Caco-2 (cell line): Measurements from ENCODE around the gene PCDHGA9. TPM values are rescaled to one million over a fixed set of nuclear protein-coding genes. Genes with fewer than 3 reads are reported as not detected.
"Not testable (repeated sequence)": the region's sequence is repeated elsewhere in the genome, so short reads cannot be mapped to it uniquely, and the experiment has no call there.

Experiments used
- BruUV-seq: library from RNA; stranded (reverse); fragments of 400-500 nt; replicated peaks from 2 replicates; lab custom pipeline; 2021; lab: Mats Ljungman, UMichigan
- CTCF ChIA-PET: fragments of 300-600 bp; sonication (Branson Sonifier 250); formaldehyde crosslinking; loops from one replicate; lab custom pipeline; 2022; ENCODE audit warnings: antibody characterized with exemption; lab: Charles Lee
- POLR2A ChIA-PET: fragments of 300-600 bp; sonication (Branson Sonifier 250); formaldehyde crosslinking; loops from one replicate; lab custom pipeline; 2022; ENCODE audit warnings: antibody characterized with exemption; lab: Charles Lee
- DNase-seq, 2 experiments: peaks; one replicate each; pipeline versions ENCODE4 v3.0.0 to v3.0.0-alpha.2; 2020 to 2022
- H3K27me3 ChIP-seq: replicated peaks from 2 replicates; pipeline ENCODE4 v1.6.0; 2011; ENCODE audit warnings: low read length; ENCODE audit not compliant: control insufficient read depth, insufficient read depth
- H3K36me3 ChIP-seq: 2 replicates; pipeline ENCODE4 v1.5.1; 2011; ENCODE audit warnings: low read length; ENCODE audit not compliant: control insufficient read depth, insufficient read depth
- H3K4me1 ChIP-seq: fragments of 250-450 bp; sonication (Bioruptor Pico); 2 replicates; pipeline ENCODE4 v1.5.1; 2020; ENCODE audit warnings: mild to moderate bottlenecking
- H3K4me3 ChIP-seq: 2 replicates; pipeline ENCODE4 v1.5.1; 2011; ENCODE audit warnings: low read depth, mild to moderate bottlenecking, control low read depth, low read length
- H3K9me3 ChIP-seq: fragments of 250-450 bp; sonication (Bioruptor Pico); 2 replicates; pipeline ENCODE4 v1.5.1; 2020; ENCODE audit warnings: mild to moderate bottlenecking, moderate library complexity
- H3K27ac Mint-ChIP-seq: one replicate; pipeline ENCODE4 v1.8.0; 2022; ENCODE audit warnings: mixed read lengths; ENCODE audit not compliant: unreplicated experiment
- H3K27me3 Mint-ChIP-seq: one replicate; pipeline ENCODE4 v1.8.0; 2022; ENCODE audit warnings: mixed read lengths; ENCODE audit not compliant: insufficient read depth, unreplicated experiment
- H3K36me3 Mint-ChIP-seq: one replicate; pipeline ENCODE4 v1.8.0; 2022; ENCODE audit warnings: mild to moderate bottlenecking, mixed read lengths; ENCODE audit not compliant: insufficient read depth, unreplicated experiment
- H3K4me1 Mint-ChIP-seq: one replicate; pipeline ENCODE4 v1.8.0; 2022; ENCODE audit warnings: low read depth, mixed read lengths; ENCODE audit not compliant: unreplicated experiment
- H3K4me3 Mint-ChIP-seq: one replicate; pipeline ENCODE4 v1.8.0; 2022; ENCODE audit warnings: mild to moderate bottlenecking, moderate library complexity, mixed read lengths; ENCODE audit not compliant: unreplicated experiment
- H3K9me3 Mint-ChIP-seq: one replicate; pipeline ENCODE4 v1.8.0; 2022; ENCODE audit warnings: mixed read lengths; ENCODE audit not compliant: unreplicated experiment
- intact Hi-C: fragments of 100-400 bp; cut with micrococcal nuclease; formaldehyde crosslinking; loops from one replicate; pipeline ENCODE4 v1.10.0; 2022; ENCODE audit not compliant: unreplicated experiment
- total RNA-seq: library from RNA; stranded (reverse); gene quantifications from 2 replicates; pipeline ENCODE4 v1.2.3, GENCODE V29; 2022
- TF ChIP-seq, protein P1 (sequence below), 2 experiments: fragments of 200-600 bp in 1 of 2; IDR thresholded peaks; 1 replicate in 1 of 2; 2 replicates in 1 of 2; pipeline versions ENCODE4 v1.5.1 to v1.8.0; 2011 to 2022; ENCODE audit warnings: antibody characterized with exemption in 1 of 2, control low read depth in 1 of 2, inconsistent platforms in 1 of 2, low read depth in 1 of 2, low read length in 1 of 2, mild to moderate bottlenecking in 1 of 2, moderate library complexity in 1 of 2; ENCODE audit not compliant: insufficient read depth in 1 of 2, severe bottlenecking in 1 of 2, unreplicated experiment in 1 of 2

The PCDHGA9 gene
- total RNA-seq, 1 experiment from 2014 or later: 2.8 TPM

- peaks cover 19% of the 10 kb centered on the region for H3K9me3 Mint-ChIP-seq
- no peak overlapping the region for H3K27ac Mint-ChIP-seq
- BruUV-seq: no TSS peak
- no peak overlapping the region for H3K4me3 Mint-ChIP-seq
- CTCF ChIA-PET: no interaction called here
- POLR2A ChIA-PET: no interaction called here
- no peaks in the 10 kb centered on the region for H3K27me3 Mint-ChIP-seq
- no peaks in the 10 kb centered on the region for H3K4me1 Mint-ChIP-seq
- intact Hi-C loops: no loop called here
- no peaks in the 10 kb centered on the region for H3K9me3 ChIP-seq
- DNase-seq: no peak
- no peaks in the 10 kb centered on the region for H3K36me3 ChIP-seq
- TF ChIP-seq, protein P1, sequence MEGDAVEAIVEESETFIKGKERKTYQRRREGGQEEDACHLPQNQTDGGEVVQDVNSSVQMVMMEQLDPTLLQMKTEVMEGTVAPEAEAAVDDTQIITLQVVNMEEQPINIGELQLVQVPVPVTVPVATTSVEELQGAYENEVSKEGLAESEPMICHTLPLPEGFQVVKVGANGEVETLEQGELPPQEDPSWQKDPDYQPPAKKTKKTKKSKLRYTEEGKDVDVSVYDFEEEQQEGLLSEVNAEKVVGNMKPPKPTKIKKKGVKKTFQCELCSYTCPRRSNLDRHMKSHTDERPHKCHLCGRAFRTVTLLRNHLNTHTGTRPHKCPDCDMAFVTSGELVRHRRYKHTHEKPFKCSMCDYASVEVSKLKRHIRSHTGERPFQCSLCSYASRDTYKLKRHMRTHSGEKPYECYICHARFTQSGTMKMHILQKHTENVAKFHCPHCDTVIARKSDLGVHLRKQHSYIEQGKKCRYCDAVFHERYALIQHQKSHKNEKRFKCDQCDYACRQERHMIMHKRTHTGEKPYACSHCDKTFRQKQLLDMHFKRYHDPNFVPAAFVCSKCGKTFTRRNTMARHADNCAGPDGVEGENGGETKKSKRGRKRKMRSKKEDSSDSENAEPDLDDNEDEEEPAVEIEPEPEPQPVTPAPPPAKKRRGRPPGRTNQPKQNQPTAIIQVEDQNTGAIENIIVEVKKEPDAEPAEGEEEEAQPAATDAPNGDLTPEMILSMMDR (IDR thresholded peaks at IDR 0.05; ENCODE audit: insufficient read depth in 1 of 2, low read depth in 1 of 2, low read length in 1 of 2, severe bottlenecking in 1 of 2, unreplicated experiment in 1 of 2): no peak
- no peaks in the 10 kb centered on the region for H3K4me1 ChIP-seq
- no peak overlapping the region for H3K4me3 ChIP-seq
- H3K36me3 Mint-ChIP-seq: no peaks in the 10 kb centered on the region
- H3K27me3 ChIP-seq: no peaks in the 10 kb centered on the region
Measured at GRCh38 chr5:141393267-141393666, 9.3 kb upstream of the PCDHGA9 start.

- BruUV-seq, DNase-seq, H3K27me3 ChIP-seq, intact Hi-C loops, H3K4me1 ChIP-seq, H3K36me3 Mint-ChIP-seq, H3K36me3 ChIP-seq, H3K4me3 Mint-ChIP-seq, H3K27me3 Mint-ChIP-seq, H3K4me3 ChIP-seq, H3K9me3 Mint-ChIP-seq, H3K27ac Mint-ChIP-seq, H3K4me1 Mint-ChIP-seq, CTCF ChIA-PET, POLR2A ChIA-PET: not testable (repeated sequence)
- H3K9me3 ChIP-seq: peaks cover 12% of the 10 kb centered on the region
Measured at GRCh38 chr5:141394401-141395187, 8.0 kb upstream of the PCDHGA9 start.

GRCh38 chr5:141397756-141398551 lies 4.6 kb upstream of the PCDHGA9 start, which contains the start of gene PCDHGB5:
Gene PCDHGB5 (plus strand): TSS chr5:141397947. CDS start chr5:141398128, 181 bp downstream.
- H3K27me3 Mint-ChIP-seq, H3K27me3 ChIP-seq, H3K4me1 Mint-ChIP-seq, H3K27ac Mint-ChIP-seq, H3K36me3 ChIP-seq, H3K36me3 Mint-ChIP-seq, H3K4me1 ChIP-seq, BruUV-seq: not testable (repeated sequence)
- CTCF ChIA-PET: interaction anchor here (0.6 to 2.1 kb wide), 10 partner anchors 9 to 175 kb away, joined by 3 to 17 read pairs (median 5); partner anchors contain the start of genes PCDHB14, PCDHGB1 and PCDHGB3
- TF ChIP-seq, protein P1 (IDR thresholded peaks at IDR 0.05; ENCODE audit: insufficient read depth in 1 of 2, low read depth in 1 of 2, low read length in 1 of 2, severe bottlenecking in 1 of 2, unreplicated experiment in 1 of 2): peak; percentile 58 to 66
- peak; percentile 60 to 70 for DNase-seq
- Histone ChIP-seq H3K9me3 (peaks cover 17% of the 10 kb centered on the region), H3K4me3 (peak within 1 kb of the TSS; percentile 47)
- H3K4me3 Mint-ChIP-seq: peak within 1 kb of the TSS; percentile 69
- peaks cover 11% of the 10 kb centered on the region for H3K9me3 Mint-ChIP-seq
- POLR2A ChIA-PET: interaction anchor here (1.3 kb wide), 1 partner anchor 167 kb away, joined by 3 read pairs; no protein-coding TSS in a partner anchor
- intact Hi-C loops: loop anchor here (1.0 kb wide), 1 partner anchor 159 kb away; no protein-coding TSS in a partner anchor
